ENCODE results near the gene MAP6. TPM values are rescaled to one million over a fixed set of nuclear protein-coding genes. Genes with fewer than 3 reads are reported as not detected.

Gene MAP6
- total RNA-seq, 1 donor from 2014 or later, result 10.8 TPM

GRCh38 chr11:75554258-75555022 is 114.4 kb downstream of the MAP6 start:
- Histone ChIP-seq H3K36me3 (no peaks in the 10 kb centered on the region), H3K27ac (peak overlapping the region; percentile 77), H3K27me3 (ENCODE audit: low read depth) (no peaks in the 10 kb centered on the region), H3K9me3 (no peaks in the 10 kb centered on the region), H3K4me1 (peaks cover 49% of the 10 kb centered on the region), H3K4me3 (no peak overlapping the region)
- ATAC-seq, result peak; percentile 37 to 80
- DNase-seq, result peak; percentile 79
- intact Hi-C loops (cut with DNase I), result no loop called here
- TF ChIP-seq CTCF (IDR thresholded peaks at IDR 0.05), result no peak

GRCh38 chr11:75553889-75554257 is 115.0 kb downstream of the MAP6 start:
- ATAC-seq (no peak), DNase-seq (no peak)
- H3K4me1 ChIP-seq, result peaks cover 44% of the 10 kb centered on the region
- peak overlapping the region; percentile 77 for H3K27ac ChIP-seq
- no peaks in the 10 kb centered on the region for H3K9me3 ChIP-seq
- no peak overlapping the region for H3K4me3 ChIP-seq
- no peaks in the 10 kb centered on the region for H3K27me3 ChIP-seq (ENCODE audit: low read depth)
- intact Hi-C loops (cut with DNase I), result no loop called here
- H3K36me3 ChIP-seq, result no peaks in the 10 kb centered on the region
- no peak for TF ChIP-seq CTCF (IDR thresholded peaks at IDR 0.05)

GRCh38 chr11:75553182-75553581 is 115.7 kb downstream of the MAP6 start:
- TF ChIP-seq CTCF (IDR thresholded peaks at IDR 0.05), result no peak
- Histone ChIP-seq H3K4me1 (peaks cover 37% of the 10 kb centered on the region), H3K36me3 (no peaks in the 10 kb centered on the region), H3K4me3 (no peak overlapping the region), H3K9me3 (no peaks in the 10 kb centered on the region), H3K27me3 (ENCODE audit: low read depth) (no peaks in the 10 kb centered on the region), H3K27ac (peak overlapping the region; percentile 77)
- ATAC-seq, result no peak
- intact Hi-C loops (cut with DNase I), result no loop called here
- DNase-seq, result no peak

- Histone ChIP-seq H3K4me1 (peaks cover 18% of the 10 kb centered on the region), H3K27me3 (ENCODE audit: low read depth) (no peaks in the 10 kb centered on the region), H3K27ac (no peak overlapping the region), H3K4me3 (no peak overlapping the region), H3K9me3 (no peaks in the 10 kb centered on the region), H3K36me3 (no peaks in the 10 kb centered on the region)
- DNase-seq, result no peak
- no peak for ATAC-seq
- intact Hi-C loops (cut with DNase I), result no loop called here
- no peak for TF ChIP-seq CTCF (IDR thresholded peaks at IDR 0.05)
These were observed 119.4 kb downstream of the MAP6 start for GRCh38 chr11:75549370-75549958.

- no peaks in the 10 kb centered on the region for H3K9me3 ChIP-seq
- no peaks in the 10 kb centered on the region for H3K27me3 ChIP-seq (ENCODE audit: low read depth)
- ATAC-seq, result peak in 1 of 2 donors; percentile 6
- no peak overlapping the region for H3K4me3 ChIP-seq
- H3K36me3 ChIP-seq, result no peaks in the 10 kb centered on the region
- no peak for TF ChIP-seq CTCF (IDR thresholded peaks at IDR 0.05)
- no peak overlapping the region for H3K27ac ChIP-seq
- peaks cover 11% of the 10 kb centered on the region for H3K4me1 ChIP-seq
- no peak for DNase-seq
- intact Hi-C loops (cut with DNase I), result no loop called here
These were observed 120.1 kb downstream of the MAP6 start for GRCh38 chr11:75548595-75549272.

Measured in lower lobe of right lung (tissue), 2 donors.